ENCODE results near the gene RPRD1B.

RPRD1B gene

GRCh38 chr20:38000293-38000692, 33.3 kb upstream of the RPRD1B start:
- H3K36me3 ChIP-seq (ENCODE audit: insufficient read depth, low read length) = peaks cover 95% of the 10 kb centered on the region

GRCh38 chr20:38001173-38001875, 32.2 kb upstream of the RPRD1B start:
- Histone ChIP-seq H3K4me3 (ENCODE audit: low read depth in 1 of 2, low read length in 2 of 2) (no peak overlapping the region), H4K20me1 (ENCODE audit: insufficient read depth, low read length) (peaks cover 6% of the 10 kb centered on the region; the same call in 1 of the 2 replicates), H3K4me1 (ENCODE audit: insufficient read depth, low read length) (no peaks in the 10 kb centered on the region), H2AFZ (ENCODE audit: low read depth, low read length) (no peak overlapping the region), H3K27me3 (ENCODE audit: insufficient read depth, low read length, poor library complexity) (no peaks in the 10 kb centered on the region), H3K9me3 (ENCODE audit: insufficient read depth, low read length, severe bottlenecking) (no peaks in the 10 kb centered on the region), H3K36me3 (ENCODE audit: insufficient read depth, low read length) (peaks cover 94% of the 10 kb centered on the region), H3K79me2 (ENCODE audit: insufficient read depth, low read length) (0 out of 2 replicates have a peak, but pooled peaks cover under 1% of the 10 kb centered on the region), H3K4me2 (ENCODE audit: insufficient read depth, low read length) (no peak overlapping the region), H3K9ac (ENCODE audit: low read depth, low read length) (no peak overlapping the region), H3K27ac (ENCODE audit: low read length) (no peak overlapping the region)
- ATAC-seq (ENCODE audit: insufficient read depth, low read depth) (no peak), DNase-seq (no peak)
- TF ChIP-seq, protein P1, sequence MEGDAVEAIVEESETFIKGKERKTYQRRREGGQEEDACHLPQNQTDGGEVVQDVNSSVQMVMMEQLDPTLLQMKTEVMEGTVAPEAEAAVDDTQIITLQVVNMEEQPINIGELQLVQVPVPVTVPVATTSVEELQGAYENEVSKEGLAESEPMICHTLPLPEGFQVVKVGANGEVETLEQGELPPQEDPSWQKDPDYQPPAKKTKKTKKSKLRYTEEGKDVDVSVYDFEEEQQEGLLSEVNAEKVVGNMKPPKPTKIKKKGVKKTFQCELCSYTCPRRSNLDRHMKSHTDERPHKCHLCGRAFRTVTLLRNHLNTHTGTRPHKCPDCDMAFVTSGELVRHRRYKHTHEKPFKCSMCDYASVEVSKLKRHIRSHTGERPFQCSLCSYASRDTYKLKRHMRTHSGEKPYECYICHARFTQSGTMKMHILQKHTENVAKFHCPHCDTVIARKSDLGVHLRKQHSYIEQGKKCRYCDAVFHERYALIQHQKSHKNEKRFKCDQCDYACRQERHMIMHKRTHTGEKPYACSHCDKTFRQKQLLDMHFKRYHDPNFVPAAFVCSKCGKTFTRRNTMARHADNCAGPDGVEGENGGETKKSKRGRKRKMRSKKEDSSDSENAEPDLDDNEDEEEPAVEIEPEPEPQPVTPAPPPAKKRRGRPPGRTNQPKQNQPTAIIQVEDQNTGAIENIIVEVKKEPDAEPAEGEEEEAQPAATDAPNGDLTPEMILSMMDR (IDR thresholded peaks at IDR 0.05; ENCODE audit: borderline replicate concordance, extremely low read depth, low read length, poor library complexity, severe bottlenecking) = no peak
- TF ChIP-seq EZH2 (IDR thresholded peaks at IDR 0.05; ENCODE audit: borderline replicate concordance, low read depth, low read length, severe bottlenecking) = no peak

More at GRCh38 chr20:38000293-38000692, 33.3 kb upstream of the RPRD1B start:
- Histone ChIP-seq H2AFZ (ENCODE audit: low read depth, low read length) (no peak overlapping the region), H3K9me3 (ENCODE audit: insufficient read depth, low read length, severe bottlenecking) (no peaks in the 10 kb centered on the region), H3K9ac (ENCODE audit: low read depth, low read length) (no peak overlapping the region), H3K4me3 (ENCODE audit: low read depth in 1 of 2, low read length in 2 of 2) (no peak overlapping the region), H4K20me1 (ENCODE audit: insufficient read depth, low read length) (0 out of 2 replicates have a peak, but pooled peaks cover 2% of the 10 kb centered on the region), H3K79me2 (ENCODE audit: insufficient read depth, low read length) (no peaks in the 10 kb centered on the region), H3K4me1 (ENCODE audit: insufficient read depth, low read length) (no peaks in the 10 kb centered on the region), H3K27ac (ENCODE audit: low read length) (no peak overlapping the region), H3K27me3 (ENCODE audit: insufficient read depth, low read length, poor library complexity) (no peaks in the 10 kb centered on the region), H3K4me2 (ENCODE audit: insufficient read depth, low read length) (no peak overlapping the region)
- no peak for TF ChIP-seq EZH2 (IDR thresholded peaks at IDR 0.05; ENCODE audit: borderline replicate concordance, low read depth, low read length, severe bottlenecking)
- TF ChIP-seq, protein P1 (IDR thresholded peaks at IDR 0.05; ENCODE audit: borderline replicate concordance, extremely low read depth, low read length, poor library complexity, severe bottlenecking) = no peak
- ATAC-seq (ENCODE audit: insufficient read depth, low read depth) (no peak), DNase-seq (no peak)

DNA sequence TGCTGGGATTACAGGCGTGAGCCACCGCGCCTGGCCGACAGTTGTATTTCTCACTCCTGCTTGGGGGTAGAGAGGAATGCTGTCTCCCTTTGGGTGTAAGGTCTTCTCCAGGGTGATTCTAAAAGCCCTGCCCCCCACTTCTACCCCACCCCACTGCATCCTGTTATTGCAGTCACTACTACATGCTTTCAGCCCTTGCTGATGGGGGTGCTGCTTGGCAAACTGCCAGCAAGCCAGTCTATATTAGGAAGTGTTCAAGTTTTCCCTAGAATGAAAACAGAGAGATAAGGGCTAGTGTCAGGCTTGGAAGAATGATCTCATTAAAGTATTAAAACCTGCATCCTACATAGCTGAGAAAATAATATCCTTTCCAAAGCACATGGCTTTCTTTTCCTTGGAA, 31.6 kb upstream of the RPRD1B start:
- H2AFZ ChIP-seq (ENCODE audit: low read depth, low read length) = no peak overlapping the region
- no peaks in the 10 kb centered on the region for H3K27me3 ChIP-seq (ENCODE audit: insufficient read depth, low read length, poor library complexity)
- H3K4me1 ChIP-seq (ENCODE audit: insufficient read depth, low read length) = no peaks in the 10 kb centered on the region
- DNase-seq (no peak), ATAC-seq (ENCODE audit: insufficient read depth, low read depth) (no peak)
- no peak overlapping the region for H3K9ac ChIP-seq (ENCODE audit: low read depth, low read length)
- H3K36me3 ChIP-seq (ENCODE audit: insufficient read depth, low read length) = peaks cover 94% of the 10 kb centered on the region
- H3K9me3 ChIP-seq (ENCODE audit: insufficient read depth, low read length, severe bottlenecking) = no peaks in the 10 kb centered on the region
- TF ChIP-seq EZH2 (IDR thresholded peaks at IDR 0.05; ENCODE audit: borderline replicate concordance, low read depth, low read length, severe bottlenecking) = no peak
- TF ChIP-seq, protein P1 (IDR thresholded peaks at IDR 0.05; ENCODE audit: borderline replicate concordance, extremely low read depth, low read length, poor library complexity, severe bottlenecking) = no peak
- H3K27ac ChIP-seq (ENCODE audit: low read length) = no peak overlapping the region
- no peak overlapping the region for H3K4me2 ChIP-seq (ENCODE audit: insufficient read depth, low read length)
- H3K79me2 ChIP-seq (ENCODE audit: insufficient read depth, low read length) = peaks cover 5% of the 10 kb centered on the region; the same call in 1 of the 2 replicates
- peaks cover 9% of the 10 kb centered on the region; the same call in 1 of the 2 replicates for H4K20me1 ChIP-seq (ENCODE audit: insufficient read depth, low read length)
- no peak overlapping the region for H3K4me3 ChIP-seq (ENCODE audit: low read depth in 1 of 2, low read length in 2 of 2)

All from DND-41 (cell line).